Pancreas (tissue), 10 donors: Measurements from ENCODE around the gene PGLYRP1. TPM values are rescaled to one million over a fixed set of nuclear protein-coding genes. Genes with fewer than 3 reads are reported as not detected.

Experiments used
- ATAC-seq, 4 donors: fragments of 200-7000 bp; cut with Tn5 transposase; one replicate each; pipeline versions ENCODE4 v1.8.0 to v1.9.1; 2020; ENCODE audit warnings: mild to moderate bottlenecking in 4 of 4, moderate library complexity in 4 of 4
- DNase-seq, 6 donors: peaks; one replicate each; pipeline ENCODE4 v3.0.0-alpha.2; 2020
- FAIRE-seq: peaks from 2 replicates; lab custom pipeline; 2012; peaks lifted over from hg19 to GRCh38; lab: Jason Lieb, UNC
- H3K27ac ChIP-seq, 4 donors: fragments of 200-600 bp; sonication (generic); 1 replicate in 3 of 4; 2 replicates in 1 of 4; pipeline versions ENCODE4 v1.5.0 to v1.8.0; 2020
- H3K27me3 ChIP-seq, 4 donors: fragments of 200-600 bp; one replicate each; pipeline ENCODE4 v1.8.0; 2021
- H3K36me3 ChIP-seq, 3 donors: fragments of 200-600 bp; sonication (generic) in 1 of 3; one replicate each; pipeline versions ENCODE4 v1.5.0 to v1.8.0; 2020 to 2021
- H3K4me1 ChIP-seq, 3 donors: fragments of 200-600 bp; one replicate each; pipeline ENCODE4 v1.8.0; 2021
- H3K4me3 ChIP-seq, 4 donors: fragments of 200-600 bp; sonication (generic) in 2 of 4; one replicate each; pipeline versions ENCODE4 v1.5.0 to v1.8.0; 2020 to 2021
- H3K9me3 ChIP-seq, 4 donors: fragments of 200-600 bp; one replicate each; pipeline ENCODE4 v1.8.0; 2021
- WGBS, 2 donors: extraction: QIAGEN DNeasy Blood & Tissue Kit; methylation state at CpG; one replicate each; pipeline ENCODE4 v1.1.7; 2013; 5-methylcytosine and 5-hydroxymethylcytosine counted together
- intact Hi-C, 3 donors: fragments of 100-400 bp; cut with DNase I; formaldehyde crosslinking; loops; one replicate each; pipeline versions ENCODE4 v1.11.1 to v1.14.2; 2022
- polyA plus RNA-seq, 2 donors: library from polyadenylated mRNA; stranded (reverse); fragments of 200-250 nt; gene quantifications; one replicate each; pipeline ENCODE4 v1.2.3, GENCODE V29; 2013
- total RNA-seq, 6 donors: library from RNA; stranded (reverse); fragmentation: NEBNext Ultra II Directional in 4 of 6; extraction: Animal tissue kit (Norgen Biotek cat#: 25700) in 4 of 6; gene quantifications; one replicate each; pipeline versions ENCODE4 v1.2.1 to v1.2.4, GENCODE V29; 2021 to 2023
- TF ChIP-seq, protein P1 (sequence below), 4 donors: fragments of 200-600 bp; sonication (generic) in 3 of 4; IDR thresholded peaks; one replicate each; pipeline versions ENCODE4 v1.5.0 to v1.8.0; 2021; ENCODE audit warnings: antibody characterized with exemption in 4 of 4
- donor health status: healthy with polysubstance abuse.
- donor health status: DM: no; HTN: no; CAD: no; lungs with moderate emphysema.
- donor health status: DM: no; HTN: no; CAD: no.
- donor health status: control.
- donor health status: control.
- donor health status: Bipolar disorder and iron deficiency.
- donor health status: DM: yes; HTN: yes; CAD: no.
- donor health status: DM: no; HTN: no; CAD: no.
- donor health status: DM: no; HTN: no; CAD: no.
- donor health status: DM: yes; HTN: yes; CAD: no.

Gene PGLYRP1
- total and polyA plus RNA-seq, 8 donors, result 0.20 TPM; not detected in 7

DNA sequence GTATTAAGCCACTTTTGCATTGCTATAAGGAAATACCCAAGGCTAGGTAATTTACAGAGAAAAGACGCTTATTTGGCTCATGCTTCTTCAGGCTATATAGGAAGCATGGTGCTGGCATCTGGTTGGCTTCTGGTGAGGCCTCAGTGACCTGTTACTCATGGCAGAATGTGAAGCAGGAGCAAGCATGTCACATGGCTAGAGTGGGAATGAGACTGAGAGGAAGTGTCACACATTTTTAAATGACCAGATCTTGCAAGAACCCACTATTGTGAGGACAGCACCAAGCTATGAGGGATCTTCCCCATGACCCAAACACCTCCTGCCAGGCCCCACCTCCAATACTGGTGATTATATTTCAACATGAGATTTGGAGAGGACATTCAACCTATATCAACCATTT, 43.6 kb upstream of the PGLYRP1 start:
- intact Hi-C loops, result no loop called here
- no peak for FAIRE-seq
- H3K27me3 ChIP-seq, result no peaks in the 10 kb centered on the region

DNA sequence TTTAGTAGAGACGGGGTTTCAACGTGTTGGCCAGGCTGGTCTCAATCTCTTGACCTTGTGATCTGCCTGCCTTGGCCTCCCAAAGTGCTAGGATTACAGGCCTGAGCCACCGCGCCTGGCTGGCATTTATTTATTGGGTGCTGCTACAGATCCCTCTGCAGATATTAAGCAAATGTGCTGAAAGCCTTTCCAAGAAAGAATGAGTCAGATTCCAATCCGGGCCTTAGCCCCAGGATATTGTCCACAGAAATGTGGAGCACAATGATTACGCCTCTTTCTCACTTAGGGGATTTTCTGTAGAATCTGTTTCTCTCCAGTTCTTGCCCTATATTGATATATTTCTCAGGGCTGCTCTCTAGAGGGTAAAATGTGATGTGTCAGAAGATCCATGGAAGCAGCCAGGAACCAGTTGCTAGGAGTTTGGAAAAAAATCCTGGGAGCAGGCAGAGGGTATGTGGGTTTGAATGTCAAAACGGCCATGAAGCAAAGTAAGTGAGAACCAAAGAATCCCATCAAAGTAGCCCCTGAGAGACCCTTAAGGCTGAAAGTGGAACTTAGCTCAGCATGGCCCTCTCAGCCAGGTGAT, 42.7 kb upstream of the PGLYRP1 start:
- FAIRE-seq (no peak), ATAC-seq (no peak), DNase-seq (no peak)
- no peaks in the 10 kb centered on the region for H3K4me1 ChIP-seq
- H3K9me3 ChIP-seq, result no peaks in the 10 kb centered on the region
- H3K27ac ChIP-seq, result no peak overlapping the region
- intact Hi-C loops, result no loop called here
- no peaks in the 10 kb centered on the region for H3K27me3 ChIP-seq
- H3K36me3 ChIP-seq, result no peaks in the 10 kb centered on the region
- TF ChIP-seq, protein P1, sequence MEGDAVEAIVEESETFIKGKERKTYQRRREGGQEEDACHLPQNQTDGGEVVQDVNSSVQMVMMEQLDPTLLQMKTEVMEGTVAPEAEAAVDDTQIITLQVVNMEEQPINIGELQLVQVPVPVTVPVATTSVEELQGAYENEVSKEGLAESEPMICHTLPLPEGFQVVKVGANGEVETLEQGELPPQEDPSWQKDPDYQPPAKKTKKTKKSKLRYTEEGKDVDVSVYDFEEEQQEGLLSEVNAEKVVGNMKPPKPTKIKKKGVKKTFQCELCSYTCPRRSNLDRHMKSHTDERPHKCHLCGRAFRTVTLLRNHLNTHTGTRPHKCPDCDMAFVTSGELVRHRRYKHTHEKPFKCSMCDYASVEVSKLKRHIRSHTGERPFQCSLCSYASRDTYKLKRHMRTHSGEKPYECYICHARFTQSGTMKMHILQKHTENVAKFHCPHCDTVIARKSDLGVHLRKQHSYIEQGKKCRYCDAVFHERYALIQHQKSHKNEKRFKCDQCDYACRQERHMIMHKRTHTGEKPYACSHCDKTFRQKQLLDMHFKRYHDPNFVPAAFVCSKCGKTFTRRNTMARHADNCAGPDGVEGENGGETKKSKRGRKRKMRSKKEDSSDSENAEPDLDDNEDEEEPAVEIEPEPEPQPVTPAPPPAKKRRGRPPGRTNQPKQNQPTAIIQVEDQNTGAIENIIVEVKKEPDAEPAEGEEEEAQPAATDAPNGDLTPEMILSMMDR (IDR thresholded peaks at IDR 0.05), result no peak
- H3K4me3 ChIP-seq, result no peak overlapping the region
- WGBS, 2 donors, result 57 to 69% methylated on average over 7 of the region's 7 CpGs

More for the DNA sequence above, 43.6 kb upstream of the PGLYRP1 start:
- no peaks in the 10 kb centered on the region for H3K4me1 ChIP-seq
- H3K9me3 ChIP-seq, result no peaks in the 10 kb centered on the region
- WGBS, 2 donors, result 49 to 79% methylated on average over 1 of the region's 1 CpG
- no peaks in the 10 kb centered on the region for H3K36me3 ChIP-seq
- ATAC-seq (no peak), DNase-seq (no peak)
- TF ChIP-seq, protein P1 (IDR thresholded peaks at IDR 0.05), result no peak
- no peak overlapping the region for H3K4me3 ChIP-seq
- no peak overlapping the region for H3K27ac ChIP-seq

DNA sequence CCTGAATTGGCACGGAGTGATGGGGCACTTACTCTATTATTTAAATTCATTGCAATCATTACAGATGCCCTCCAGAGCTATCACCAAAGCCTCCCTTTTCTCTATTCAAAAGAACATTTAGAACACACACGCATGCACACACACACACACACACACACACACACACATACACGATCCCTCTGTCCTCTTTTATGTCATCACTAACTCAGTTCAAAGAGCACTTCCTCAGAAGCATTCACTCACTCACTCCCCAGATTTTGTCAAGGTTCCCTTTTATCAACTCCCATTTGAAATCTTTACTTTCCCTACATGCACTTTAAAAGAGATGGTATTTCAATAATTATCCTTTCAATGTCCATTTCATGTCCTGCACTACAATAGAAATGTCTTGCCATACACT, 40.3 kb upstream of the PGLYRP1 start:
- no peaks in the 10 kb centered on the region for H3K27me3 ChIP-seq
- WGBS, 2 donors, result 58 to 80% methylated on average over 3 of the region's 3 CpGs
- no peak for ATAC-seq

DNA sequence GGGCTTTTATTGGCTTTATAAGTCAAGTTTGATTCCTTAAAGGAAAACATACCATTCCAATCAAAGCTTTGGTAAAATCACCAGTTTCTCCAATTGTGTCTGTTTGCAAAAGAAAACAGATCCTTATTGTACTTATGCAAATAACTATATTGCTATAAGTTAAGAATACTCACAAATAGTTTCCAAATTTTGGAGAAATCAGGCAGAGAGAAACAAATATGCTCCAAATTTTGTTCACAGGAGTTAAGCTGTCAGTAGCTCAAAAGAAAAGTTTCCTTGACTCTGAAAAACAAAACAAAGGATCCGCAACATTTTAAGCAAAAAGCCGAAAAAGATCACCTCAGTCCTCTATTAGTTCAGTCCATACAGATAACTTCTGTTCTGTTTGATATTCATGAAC, 37.2 kb upstream of the PGLYRP1 start:
- no peaks in the 10 kb centered on the region for H3K9me3 ChIP-seq
- no peak overlapping the region for H3K4me3 ChIP-seq
- no peaks in the 10 kb centered on the region for H3K4me1 ChIP-seq
- DNase-seq, result no peak
- no peak for ATAC-seq
- no peak overlapping the region for H3K27ac ChIP-seq
- H3K36me3 ChIP-seq, result no peaks in the 10 kb centered on the region
- TF ChIP-seq, protein P1 (IDR thresholded peaks at IDR 0.05), result no peak
- FAIRE-seq, result no peak
- intact Hi-C loops, result no loop called here
- 62 to 82% methylated on average over 2 of the region's 2 CpGs for WGBS, 2 donors
- H3K27me3 ChIP-seq, result no peaks in the 10 kb centered on the region

More for the DNA sequence above, 40.3 kb upstream of the PGLYRP1 start:
- H3K36me3 ChIP-seq, result no peaks in the 10 kb centered on the region
- FAIRE-seq, result no peak
- no peaks in the 10 kb centered on the region for H3K9me3 ChIP-seq
- intact Hi-C loops, result no loop called here
- no peak overlapping the region for H3K4me3 ChIP-seq
- no peak overlapping the region for H3K27ac ChIP-seq
- TF ChIP-seq, protein P1 (IDR thresholded peaks at IDR 0.05), result no peak
- no peak for DNase-seq
- no peaks in the 10 kb centered on the region for H3K4me1 ChIP-seq

DNA sequence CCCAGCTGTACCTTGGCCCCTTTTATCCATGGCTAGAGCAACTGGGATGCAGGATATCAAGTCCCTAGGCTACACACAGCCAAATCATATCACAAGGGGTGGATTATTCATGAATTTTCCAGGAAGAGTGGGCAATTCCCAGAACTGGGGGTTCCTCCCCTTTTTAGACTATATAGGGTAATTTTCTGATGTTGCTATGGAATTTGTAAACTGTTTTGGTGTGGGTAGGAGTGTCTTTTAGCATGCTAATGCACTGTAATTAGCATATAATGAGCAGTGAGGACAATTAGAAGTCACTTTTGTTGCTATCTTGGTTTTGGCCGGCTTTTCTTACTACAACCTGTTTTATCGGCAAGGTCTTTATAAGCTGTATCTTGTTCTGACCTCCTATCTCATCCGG, 35.9 kb upstream of the PGLYRP1 start:
- DNase-seq, result no peak
- Histone ChIP-seq H3K27me3 (no peaks in the 10 kb centered on the region), H3K27ac (no peak overlapping the region), H3K36me3 (no peaks in the 10 kb centered on the region), H3K4me3 (no peak overlapping the region), H3K9me3 (no peaks in the 10 kb centered on the region), H3K4me1 (no peaks in the 10 kb centered on the region)
- intact Hi-C loops, result no loop called here
- ATAC-seq, result no peak
- TF ChIP-seq, protein P1 (IDR thresholded peaks at IDR 0.05), result no peak
- no peak for FAIRE-seq
- WGBS, 2 donors, result 77 to 80% methylated on average over 3 of the region's 3 CpGs
